Measurements from ENCODE around the gene RTKN. TPM values are rescaled to one million over a fixed set of nuclear protein-coding genes. Genes with fewer than 3 reads are reported as not detected.
A peak's percentile ranks its signal among the peaks of the same experiment; 100 is the strongest.

RTKN gene
- total RNA-seq, 2 experiments from 2014 or later = 1.8 to 2.5 TPM

DNA sequence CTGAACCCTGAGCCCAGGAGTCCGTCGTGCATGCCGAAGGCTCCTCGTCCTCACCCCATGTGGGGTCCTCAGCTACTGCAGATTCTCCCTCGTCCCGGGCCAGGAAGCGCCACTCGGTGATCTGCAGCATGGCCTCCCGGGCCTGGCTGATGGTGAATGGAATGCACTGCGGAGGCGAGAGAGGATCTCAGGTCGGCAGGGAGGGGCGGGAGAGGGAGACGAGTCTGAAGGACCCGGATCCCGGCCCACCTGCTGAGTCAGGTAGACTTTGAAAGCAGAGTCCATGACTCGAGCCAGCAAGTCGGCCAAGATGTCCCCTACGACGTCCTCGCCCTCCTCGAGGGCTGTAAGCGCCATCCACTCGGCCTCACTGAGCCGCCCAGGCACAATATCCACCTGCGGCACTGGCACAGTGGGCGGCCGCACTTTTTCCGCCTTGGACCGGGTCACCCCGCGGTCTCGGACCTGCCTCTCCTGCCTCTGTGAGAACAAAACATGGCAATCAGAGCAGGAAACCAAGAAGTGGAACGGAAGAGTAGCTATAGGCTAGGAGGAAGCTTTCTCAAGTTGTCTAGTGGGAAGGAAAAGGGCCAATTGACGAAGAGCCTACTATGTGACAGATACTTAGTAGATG, 25.9 kb downstream of the RTKN start:
- DNase-seq (peak; percentile 39), ATAC-seq (peak; percentile 27)
- Mint-ChIP-seq H3K27ac (peak overlapping the region; percentile 74), H3K4me3 (peak overlapping the region; percentile 68), H3K9me3 (ENCODE audit: low read depth) (no peaks in the 10 kb centered on the region), H3K4me1 (peaks cover 29% of the 10 kb centered on the region), H3K27me3 (no peaks in the 10 kb centered on the region), H3K36me3 (ENCODE audit: low read depth) (no peaks in the 10 kb centered on the region)
- POLR2A ChIA-PET = no interaction called here
- CTCF ChIA-PET = interaction anchor here (0.6 to 1.5 kb wide), 5 partner anchors 9 to 81 kb away, joined by 3 to 9 read pairs (median 3); no protein-coding TSS in a partner anchor
- intact Hi-C loops (cut with DNase I, micrococcal nuclease) = no loop called here

DNA sequence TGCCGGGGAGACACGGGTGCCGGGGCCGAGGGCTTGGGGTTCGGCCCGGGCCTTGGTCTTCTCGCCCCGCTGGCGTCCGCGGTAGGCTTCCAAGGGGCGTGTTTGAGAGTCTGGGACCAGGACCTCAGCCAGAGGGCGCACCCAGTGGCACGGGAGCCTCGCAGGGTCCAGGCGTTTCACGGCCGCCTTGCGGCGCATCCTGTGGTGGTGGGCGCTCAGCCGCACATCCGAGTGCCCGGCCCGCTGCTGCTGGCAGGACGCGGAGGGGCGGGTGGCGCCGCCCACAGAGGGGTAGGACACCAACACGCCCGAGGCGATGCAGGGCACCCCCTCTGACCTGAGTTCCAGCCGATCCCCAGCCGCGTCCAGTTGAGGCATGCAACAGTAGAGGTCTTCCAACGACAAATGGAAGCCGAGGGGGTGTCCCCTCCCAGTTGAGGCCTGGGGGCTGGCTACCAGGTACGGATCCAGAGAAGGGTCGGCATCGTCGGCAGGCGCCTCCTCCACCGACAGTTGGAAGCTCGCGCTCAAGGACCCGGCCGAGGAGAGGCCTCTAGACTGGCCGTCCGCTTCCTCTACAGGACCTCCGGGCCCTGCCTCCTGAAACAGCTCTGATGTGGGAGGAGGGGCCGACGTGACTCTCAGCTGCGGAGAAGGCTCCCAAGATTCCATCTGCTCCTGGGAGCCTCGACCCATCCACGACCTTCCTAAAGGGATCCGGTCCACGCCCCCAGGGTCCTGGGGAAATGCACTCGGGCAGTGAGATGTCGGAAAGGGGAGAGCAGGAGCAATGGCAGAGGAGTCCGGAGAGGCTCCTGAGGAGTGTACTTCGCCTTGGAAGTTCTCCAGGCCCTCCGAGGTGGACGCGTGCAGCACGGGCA, 26.6 kb downstream of the RTKN start:
- DNase-seq = peak; percentile 49
- CTCF ChIA-PET = interaction anchor here (0.6 to 2.0 kb wide), 5 partner anchors 9 to 80 kb away, joined by 3 to 9 read pairs (median 3); no protein-coding TSS in a partner anchor
- peak overlapping the region; percentile 68 for H3K4me3 Mint-ChIP-seq
- no peaks in the 10 kb centered on the region for H3K9me3 Mint-ChIP-seq (ENCODE audit: low read depth)
- peak overlapping the region; percentile 74 for H3K27ac Mint-ChIP-seq
- intact Hi-C loops (cut with DNase I, micrococcal nuclease) = no loop called here
- H3K4me1 Mint-ChIP-seq = peaks cover 24% of the 10 kb centered on the region
- POLR2A ChIA-PET = no interaction called here
- H3K27me3 Mint-ChIP-seq = no peaks in the 10 kb centered on the region
- no peaks in the 10 kb centered on the region for H3K36me3 Mint-ChIP-seq (ENCODE audit: low read depth)
- peak; percentile 39 for ATAC-seq

DNA sequence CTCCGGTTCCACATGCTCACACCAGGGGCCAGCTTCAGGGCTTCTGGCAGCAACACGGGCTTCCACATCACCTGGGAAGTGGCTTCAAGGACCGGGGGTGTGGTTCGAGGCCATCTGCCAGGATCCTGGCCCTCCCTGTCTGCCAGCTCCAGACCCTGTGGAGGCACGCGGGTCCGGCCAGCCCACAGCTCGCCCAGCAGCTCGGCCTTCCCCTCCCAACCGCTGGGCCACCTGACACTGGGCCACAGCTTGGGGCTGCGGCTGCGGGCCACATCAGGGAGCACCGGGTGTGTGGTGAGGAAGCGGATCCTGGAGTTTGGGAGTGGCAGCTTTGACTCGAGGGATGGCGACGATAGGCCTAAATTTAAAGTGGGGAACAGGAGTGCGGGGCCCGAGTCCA, 27.3 kb downstream of the RTKN start:
- POLR2A ChIA-PET = interaction anchor here (0.8 kb wide), 1 partner anchor 215 kb away, joined by 3 read pairs; no protein-coding TSS in a partner anchor
- CTCF ChIA-PET = interaction anchor here (0.9 to 2.0 kb wide), 2 partner anchors 23 to 79 kb away, joined by 3 to 5 read pairs; no protein-coding TSS in a partner anchor
- no peak overlapping the region for H3K27ac Mint-ChIP-seq
- no peak for DNase-seq
- H3K4me1 Mint-ChIP-seq = peaks cover 21% of the 10 kb centered on the region
- intact Hi-C loops (cut with DNase I, micrococcal nuclease) = no loop called here
- H3K27me3 Mint-ChIP-seq = peaks cover under 1% of the 10 kb centered on the region
- H3K36me3 Mint-ChIP-seq (ENCODE audit: low read depth) = no peaks in the 10 kb centered on the region
- H3K9me3 Mint-ChIP-seq (ENCODE audit: low read depth) = no peaks in the 10 kb centered on the region
- peak overlapping the region; percentile 68 for H3K4me3 Mint-ChIP-seq
- no peak for ATAC-seq

DNA sequence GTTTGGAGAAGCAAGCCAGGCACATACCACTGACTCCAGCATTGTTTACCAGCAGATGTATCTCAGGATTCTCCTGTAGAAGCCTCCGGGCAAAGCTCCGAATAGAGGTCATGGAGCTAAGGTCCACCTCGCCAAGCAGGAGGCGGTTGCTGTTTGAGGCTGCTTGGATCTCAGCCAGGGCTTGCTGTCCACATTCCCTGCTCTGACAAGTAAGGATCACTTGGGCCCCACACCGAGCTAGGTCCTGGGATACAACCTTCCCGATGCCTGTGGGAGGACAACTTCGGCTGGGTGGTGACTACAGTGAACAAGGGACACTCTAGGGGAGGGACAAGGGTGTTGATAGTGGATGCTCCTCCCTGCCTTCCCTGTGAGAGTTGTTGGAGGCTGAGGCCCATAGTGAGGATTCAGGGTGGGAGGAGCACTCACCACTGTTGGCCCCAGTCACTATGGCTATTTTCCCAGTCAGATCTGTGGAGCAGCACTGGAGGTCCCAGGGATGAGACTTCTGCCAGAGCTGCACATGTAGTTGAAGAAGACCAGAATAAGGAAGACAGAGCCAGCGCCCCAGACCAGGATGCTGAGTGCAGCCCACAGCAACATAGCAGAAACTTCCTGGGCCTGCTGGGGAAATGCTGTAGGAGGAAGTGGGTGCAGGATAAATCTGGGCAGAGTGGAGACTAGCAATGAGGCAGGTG, 28.6 kb downstream of the RTKN start:
- intact Hi-C loops (cut with DNase I, micrococcal nuclease) = no loop called here
- H3K4me1 Mint-ChIP-seq = peaks cover 21% of the 10 kb centered on the region
- ChIA-PET CTCF (interaction anchor here (0.8 to 2.0 kb wide), 4 partner anchors 22 to 100 kb away, joined by 3 to 5 read pairs (median 4); no protein-coding TSS in a partner anchor), POLR2A (interaction anchor here (0.6 kb wide), 2 partner anchors 8 to 941 kb away, joined by 3 to 7 read pairs; no protein-coding TSS in a partner anchor)
- ATAC-seq = no peak
- no peak overlapping the region for H3K4me3 Mint-ChIP-seq
- H3K27me3 Mint-ChIP-seq = peaks cover 2% of the 10 kb centered on the region
- no peaks in the 10 kb centered on the region for H3K9me3 Mint-ChIP-seq (ENCODE audit: low read depth)
- no peaks in the 10 kb centered on the region for H3K36me3 Mint-ChIP-seq (ENCODE audit: low read depth)
- H3K27ac Mint-ChIP-seq = no peak overlapping the region
- no peak for DNase-seq

DNA sequence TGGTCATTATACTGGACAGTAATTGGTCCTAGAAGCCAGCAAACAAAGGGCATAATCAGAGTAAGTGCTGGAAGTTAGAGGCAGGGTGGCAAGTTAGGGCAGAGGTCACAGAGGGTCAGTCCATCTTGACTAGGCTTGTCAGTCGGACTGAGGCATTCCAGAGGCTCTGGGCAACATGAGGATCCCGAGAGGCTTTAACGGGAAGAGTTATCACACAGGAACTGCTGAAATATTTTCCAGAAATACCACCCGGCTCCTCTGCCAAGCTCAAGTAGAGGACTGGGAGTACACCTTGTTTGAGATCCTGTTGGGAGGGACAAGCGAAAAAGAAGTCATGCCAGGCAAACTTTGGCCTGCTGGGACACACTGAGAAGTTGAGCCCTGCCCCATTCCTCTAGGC, 34.1 kb downstream of the RTKN start:
- ATAC-seq = no peak
- ChIA-PET POLR2A (no interaction called here), CTCF (interaction anchor here (1.6 kb wide), 1 partner anchor 9 kb away, joined by 3 read pairs; no protein-coding TSS in a partner anchor)
- Mint-ChIP-seq H3K9me3 (ENCODE audit: low read depth) (no peaks in the 10 kb centered on the region), H3K36me3 (ENCODE audit: low read depth) (no peaks in the 10 kb centered on the region), H3K4me1 (no peaks in the 10 kb centered on the region), H3K27me3 (peaks cover 3% of the 10 kb centered on the region), H3K27ac (no peak overlapping the region), H3K4me3 (no peak overlapping the region)
- no peak for DNase-seq
- intact Hi-C loops (cut with DNase I, micrococcal nuclease) = no loop called here

DNA sequence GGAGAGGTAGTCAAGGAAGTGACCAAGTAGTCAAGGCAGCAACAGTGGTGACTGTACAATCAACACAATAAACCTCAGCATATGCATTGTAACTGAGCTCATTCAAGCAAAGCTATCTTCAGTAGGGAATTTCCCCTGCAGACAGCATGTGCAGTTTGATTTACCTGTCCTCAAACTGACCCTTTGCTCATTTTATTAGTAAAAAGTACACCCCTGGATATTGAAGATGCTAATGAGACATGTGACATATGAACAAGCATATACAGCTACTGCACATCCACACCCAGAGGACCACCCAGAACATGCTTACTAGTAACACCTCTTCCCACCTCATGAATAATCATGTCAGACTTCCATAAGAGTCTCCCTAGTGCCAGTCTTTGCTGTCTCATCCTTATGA, 35.7 kb downstream of the RTKN start:
- ATAC-seq (peak; percentile 44), DNase-seq (no peak)
- Mint-ChIP-seq H3K4me1 (no peaks in the 10 kb centered on the region), H3K4me3 (no peak overlapping the region), H3K27me3 (peaks cover 3% of the 10 kb centered on the region), H3K36me3 (ENCODE audit: low read depth) (no peaks in the 10 kb centered on the region), H3K9me3 (ENCODE audit: low read depth) (no peaks in the 10 kb centered on the region), H3K27ac (no peak overlapping the region)
- intact Hi-C loops (cut with DNase I, micrococcal nuclease) = no loop called here
- ChIA-PET CTCF (interaction anchor here (0.5 kb wide), 1 partner anchor 97 kb away, joined by 3 read pairs; no protein-coding TSS in a partner anchor), POLR2A (no interaction called here)

DNA sequence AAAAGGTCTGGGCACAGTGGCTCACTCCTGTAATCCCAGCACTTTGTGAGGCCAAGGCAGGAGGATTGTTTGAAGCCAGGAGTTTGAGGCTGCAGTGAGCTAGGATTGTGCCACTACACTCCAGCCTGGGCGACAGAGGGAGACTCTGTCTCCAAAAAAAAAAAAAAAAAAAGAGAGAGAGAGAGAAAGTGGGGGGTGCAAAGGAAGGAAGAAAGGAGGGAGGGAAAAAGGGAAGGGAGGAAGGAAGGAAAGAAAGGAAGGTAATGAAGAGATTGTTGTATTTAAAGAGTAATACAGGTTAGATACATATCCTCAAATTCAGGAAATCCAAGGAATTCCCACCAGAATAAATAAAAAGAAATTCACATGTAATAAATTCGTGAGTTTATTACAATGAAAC, 39.8 kb downstream of the RTKN start:
- H3K4me1 Mint-ChIP-seq = no peaks in the 10 kb centered on the region
- ATAC-seq (no peak), DNase-seq (no peak)
- CTCF ChIA-PET = interaction anchor here (0.8 to 4.1 kb wide), 9 partner anchors 11 to 707 kb away, joined by 3 to 18 read pairs (median 5); partner anchors contain the start of gene RTKN
- H3K27ac Mint-ChIP-seq = no peak overlapping the region
- intact Hi-C loops (cut with DNase I, micrococcal nuclease) = no loop called here
- H3K4me3 Mint-ChIP-seq = no peak overlapping the region
- H3K27me3 Mint-ChIP-seq = peaks cover 2% of the 10 kb centered on the region
- POLR2A ChIA-PET = no interaction called here
- H3K9me3 Mint-ChIP-seq (ENCODE audit: low read depth) = no peaks in the 10 kb centered on the region
- H3K36me3 Mint-ChIP-seq (ENCODE audit: low read depth) = no peaks in the 10 kb centered on the region

DNA sequence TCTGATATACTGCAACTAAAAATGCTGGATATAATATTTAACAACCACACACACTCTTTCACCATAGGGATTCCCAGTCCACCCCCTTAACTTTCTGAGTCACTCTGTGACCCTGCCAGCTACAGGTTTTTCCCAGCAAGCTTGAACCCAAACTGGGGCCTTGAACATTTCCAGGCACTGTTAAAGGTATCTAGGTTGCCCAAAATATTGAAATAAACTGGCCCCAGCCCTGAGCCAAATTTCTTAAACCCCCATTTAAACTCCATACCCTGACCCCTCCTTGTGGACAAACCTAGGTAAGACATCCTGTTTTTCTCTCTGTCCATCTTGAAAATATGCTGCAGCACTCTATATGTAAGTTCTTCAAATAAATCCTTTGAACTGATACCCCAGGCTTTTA, 42.0 kb downstream of the RTKN start:
- DNase-seq = no peak

DNA sequence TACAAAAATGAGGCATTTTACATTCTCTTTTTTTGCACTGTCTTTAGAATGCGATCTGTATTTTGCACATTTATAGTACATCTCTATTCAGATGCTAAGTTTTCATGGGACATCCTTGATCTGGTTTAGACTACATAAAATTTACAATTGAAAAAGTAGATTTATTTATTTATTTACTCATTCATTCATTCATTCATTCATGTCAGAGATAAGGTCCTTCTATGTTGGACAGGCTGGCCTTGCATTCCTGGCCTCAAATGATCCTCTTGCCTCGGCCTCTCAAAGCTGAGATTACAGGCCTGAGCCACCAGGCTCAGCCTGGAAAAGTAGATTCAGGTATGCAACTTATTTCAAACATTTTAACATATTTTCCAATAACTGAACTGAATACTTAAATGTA, 45.6 kb downstream of the RTKN start:
- DNase-seq = no peak
- Mint-ChIP-seq H3K4me3 (no peak overlapping the region), H3K36me3 (ENCODE audit: low read depth) (no peaks in the 10 kb centered on the region), H3K4me1 (peaks cover 5% of the 10 kb centered on the region), H3K27ac (no peak overlapping the region), H3K9me3 (ENCODE audit: low read depth) (no peaks in the 10 kb centered on the region), H3K27me3 (no peaks in the 10 kb centered on the region)
- intact Hi-C loops (cut with DNase I, micrococcal nuclease) = loop anchor here (10.0 kb wide), 1 partner anchor 571 kb away; the partner anchor contains the start of gene STAMBP (in 2 of the 2)
- POLR2A ChIA-PET = no interaction called here
- ATAC-seq = no peak
- CTCF ChIA-PET = interaction anchor here (0.7 to 1.1 kb wide), 3 partner anchors 62 to 200 kb away, joined by 3 read pairs; partner anchors contain the start of gene WBP1

More for the DNA sequence above, 42.0 kb downstream of the RTKN start:
- POLR2A ChIA-PET = no interaction called here
- Mint-ChIP-seq H3K27ac (no peak overlapping the region), H3K27me3 (peaks cover 2% of the 10 kb centered on the region), H3K36me3 (ENCODE audit: low read depth) (no peaks in the 10 kb centered on the region), H3K4me3 (no peak overlapping the region), H3K4me1 (no peaks in the 10 kb centered on the region), H3K9me3 (ENCODE audit: low read depth) (no peaks in the 10 kb centered on the region)
- intact Hi-C loops (cut with DNase I, micrococcal nuclease) = loop anchor here (1.0 to 10.0 kb wide), 2 partner anchors 149 to 575 kb away; partner anchors contain the start of gene STAMBP (in 2 of the 2)
- CTCF ChIA-PET = interaction anchor here (0.5 to 4.1 kb wide), 4 partner anchors 9 to 150 kb away, joined by 3 to 18 read pairs (median 9); no protein-coding TSS in a partner anchor
- ATAC-seq = peak; percentile 76

DNA sequence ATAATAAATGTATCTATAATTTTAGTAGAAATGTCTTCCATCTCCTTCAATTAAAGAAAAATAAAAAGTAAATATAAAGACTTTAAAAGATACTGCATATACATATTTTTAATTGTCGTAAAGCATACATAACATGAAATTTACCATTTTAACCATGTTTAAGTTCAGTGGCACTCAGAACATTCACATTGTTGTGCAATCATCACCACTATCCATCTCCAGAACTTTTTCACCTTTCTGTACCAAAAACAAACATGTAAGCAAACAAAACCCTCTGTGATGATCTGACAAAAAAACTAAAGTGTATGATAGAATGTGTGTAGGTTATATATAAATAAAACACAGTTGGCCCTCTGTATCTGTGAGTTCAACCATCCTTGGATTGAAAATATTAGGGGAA, 48.2 kb downstream of the RTKN start:
- Mint-ChIP-seq H3K27me3 (no peaks in the 10 kb centered on the region), H3K36me3 (ENCODE audit: low read depth) (no peaks in the 10 kb centered on the region), H3K4me3 (no peak overlapping the region), H3K27ac (no peak overlapping the region), H3K4me1 (peaks cover 7% of the 10 kb centered on the region), H3K9me3 (ENCODE audit: low read depth) (no peaks in the 10 kb centered on the region)
- ChIA-PET CTCF (interaction anchor here (3.0 to 3.2 kb wide), 2 partner anchors 11 to 58 kb away, joined by 9 to 16 read pairs; no protein-coding TSS in a partner anchor), POLR2A (no interaction called here)
- no peak for DNase-seq
- intact Hi-C loops (cut with DNase I, micrococcal nuclease) = loop anchor here (2.0 to 10.0 kb wide), 6 partner anchors 27 to 657 kb away; partner anchors contain the start of genes STAMBP (in 2 of the 2), C2orf81 (in 1 of the 2), HK2 (in 1 of the 2) and TPRKB (in 1 of the 2)
- ATAC-seq = no peak

Data from activated CD4-positive, alpha-beta T cell treated with anti-CD3 and anti-CD28 coated beads for 36 hours (primary cell).